Measurements from ENCODE around the gene OPCML. TPM values are rescaled to one million over a fixed set of nuclear protein-coding genes. Genes with fewer than 3 reads are reported as not detected.

OPCML gene
- total RNA-seq, 1 donor from 2014 or later: 2.7 TPM

DNA sequence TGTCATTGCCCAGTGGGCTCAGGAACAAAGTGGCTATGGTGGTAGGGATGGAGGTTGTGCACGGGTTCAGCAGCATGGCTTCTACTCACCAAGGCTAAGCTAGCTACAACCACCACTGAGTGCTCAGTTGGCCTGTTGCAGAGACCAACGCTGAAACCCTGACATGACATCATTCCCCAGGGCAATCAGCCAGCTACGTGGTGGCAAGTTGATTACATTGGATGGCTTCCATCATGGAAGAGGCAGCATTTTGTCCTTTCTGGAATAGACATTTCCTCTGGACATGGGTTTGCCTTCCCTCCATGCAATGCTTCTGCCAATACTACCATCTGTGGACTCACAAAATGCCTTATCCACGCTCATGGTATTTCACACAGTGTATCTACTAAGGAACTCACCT, 634.3 kb downstream of the OPCML start:
- no peaks in the 10 kb centered on the region for H3K36me3 Mint-ChIP-seq (ENCODE audit: low read depth)
- H3K9me3 Mint-ChIP-seq (ENCODE audit: low read depth): no peaks in the 10 kb centered on the region

DNA sequence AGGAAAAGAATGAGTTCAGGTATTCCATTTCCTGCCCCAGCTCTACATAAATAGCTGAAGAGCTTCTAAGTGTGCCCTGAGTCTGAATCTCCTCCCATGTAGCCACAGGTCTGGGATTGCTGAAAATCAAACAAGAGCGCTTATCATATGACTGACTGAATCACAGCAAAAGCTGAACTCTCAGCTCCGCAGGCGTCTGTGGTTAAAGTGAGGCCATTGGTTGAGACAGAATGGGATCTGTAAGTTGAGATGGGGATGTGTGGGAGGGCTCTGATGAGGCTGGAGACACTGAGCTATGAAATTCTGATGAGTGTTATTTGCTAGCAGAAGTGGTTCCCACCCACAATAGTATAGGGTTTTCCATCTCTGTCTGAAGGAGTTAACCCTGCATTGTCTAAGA, 637.0 kb downstream of the OPCML start:
- no peak for DNase-seq (ENCODE audit: low spot score)
- H3K27ac Mint-ChIP-seq (ENCODE audit: unreplicated experiment): peak overlapping the region; percentile 64
- TF ChIP-seq, protein P1, sequence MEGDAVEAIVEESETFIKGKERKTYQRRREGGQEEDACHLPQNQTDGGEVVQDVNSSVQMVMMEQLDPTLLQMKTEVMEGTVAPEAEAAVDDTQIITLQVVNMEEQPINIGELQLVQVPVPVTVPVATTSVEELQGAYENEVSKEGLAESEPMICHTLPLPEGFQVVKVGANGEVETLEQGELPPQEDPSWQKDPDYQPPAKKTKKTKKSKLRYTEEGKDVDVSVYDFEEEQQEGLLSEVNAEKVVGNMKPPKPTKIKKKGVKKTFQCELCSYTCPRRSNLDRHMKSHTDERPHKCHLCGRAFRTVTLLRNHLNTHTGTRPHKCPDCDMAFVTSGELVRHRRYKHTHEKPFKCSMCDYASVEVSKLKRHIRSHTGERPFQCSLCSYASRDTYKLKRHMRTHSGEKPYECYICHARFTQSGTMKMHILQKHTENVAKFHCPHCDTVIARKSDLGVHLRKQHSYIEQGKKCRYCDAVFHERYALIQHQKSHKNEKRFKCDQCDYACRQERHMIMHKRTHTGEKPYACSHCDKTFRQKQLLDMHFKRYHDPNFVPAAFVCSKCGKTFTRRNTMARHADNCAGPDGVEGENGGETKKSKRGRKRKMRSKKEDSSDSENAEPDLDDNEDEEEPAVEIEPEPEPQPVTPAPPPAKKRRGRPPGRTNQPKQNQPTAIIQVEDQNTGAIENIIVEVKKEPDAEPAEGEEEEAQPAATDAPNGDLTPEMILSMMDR (IDR thresholded peaks at IDR 0.05): no peak
- H3K4me3 Mint-ChIP-seq (ENCODE audit: unreplicated experiment): no peak overlapping the region
- H3K36me3 Mint-ChIP-seq (ENCODE audit: low read depth): no peaks in the 10 kb centered on the region
- peaks cover 16% of the 10 kb centered on the region for H3K4me1 Mint-ChIP-seq (ENCODE audit: low read depth)
- no peaks in the 10 kb centered on the region for H3K9me3 Mint-ChIP-seq (ENCODE audit: low read depth)
- H3K27me3 Mint-ChIP-seq (ENCODE audit: low read depth): no peaks in the 10 kb centered on the region

More for the DNA sequence above, 634.3 kb downstream of the OPCML start:
- H3K4me1 Mint-ChIP-seq (ENCODE audit: low read depth): peaks cover 22% of the 10 kb centered on the region
- H3K4me3 Mint-ChIP-seq (ENCODE audit: unreplicated experiment): no peak overlapping the region
- DNase-seq (ENCODE audit: low spot score): no peak
- no peaks in the 10 kb centered on the region for H3K27me3 Mint-ChIP-seq (ENCODE audit: low read depth)
- TF ChIP-seq, protein P1 (IDR thresholded peaks at IDR 0.05): no peak
- peak overlapping the region; percentile 35 for H3K27ac Mint-ChIP-seq (ENCODE audit: unreplicated experiment)

GRCh38 chr11:132894606-132895005, 637.7 kb downstream of the OPCML start:
- Mint-ChIP-seq H3K27me3 (ENCODE audit: low read depth) (no peaks in the 10 kb centered on the region), H3K4me3 (ENCODE audit: unreplicated experiment) (no peak overlapping the region)

DNA sequence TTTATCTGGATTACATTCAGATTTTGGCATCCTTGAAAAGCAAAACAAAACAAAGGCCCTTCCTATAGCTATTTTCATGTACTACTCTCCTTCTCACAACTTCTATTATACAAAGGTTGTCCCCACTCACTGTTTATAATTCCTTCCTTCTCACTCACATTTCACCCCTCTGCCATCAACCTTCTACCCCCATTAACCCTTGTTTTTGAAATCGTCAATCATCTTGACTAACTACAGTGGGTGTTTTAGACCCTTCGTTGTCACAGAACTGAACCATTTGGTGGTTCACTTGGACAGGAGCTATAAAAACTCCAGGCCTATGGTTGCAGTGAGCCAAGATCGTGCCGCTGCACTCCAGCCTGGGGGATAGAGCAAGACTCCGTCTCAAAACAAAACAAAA, 639.4 kb downstream of the OPCML start:
- no peaks in the 10 kb centered on the region for H3K27me3 Mint-ChIP-seq (ENCODE audit: low read depth)
- no peak overlapping the region for H3K27ac Mint-ChIP-seq (ENCODE audit: unreplicated experiment)
- no peaks in the 10 kb centered on the region for H3K9me3 Mint-ChIP-seq (ENCODE audit: low read depth)
- no peak for DNase-seq (ENCODE audit: low spot score)
- H3K4me3 Mint-ChIP-seq (ENCODE audit: unreplicated experiment): no peak overlapping the region
- H3K4me1 Mint-ChIP-seq (ENCODE audit: low read depth): peaks cover 10% of the 10 kb centered on the region
- TF ChIP-seq, protein P1 (IDR thresholded peaks at IDR 0.05): no peak
- H3K36me3 Mint-ChIP-seq (ENCODE audit: low read depth): no peaks in the 10 kb centered on the region

More at GRCh38 chr11:132894606-132895005, 637.7 kb downstream of the OPCML start:
- Mint-ChIP-seq H3K9me3 (ENCODE audit: low read depth) (no peaks in the 10 kb centered on the region), H3K36me3 (ENCODE audit: low read depth) (no peaks in the 10 kb centered on the region), H3K27ac (ENCODE audit: unreplicated experiment) (no peak overlapping the region), H3K4me1 (ENCODE audit: low read depth) (peaks cover 16% of the 10 kb centered on the region)
- TF ChIP-seq, protein P1 (IDR thresholded peaks at IDR 0.05): no peak
- no peak for DNase-seq (ENCODE audit: low spot score)

DNA sequence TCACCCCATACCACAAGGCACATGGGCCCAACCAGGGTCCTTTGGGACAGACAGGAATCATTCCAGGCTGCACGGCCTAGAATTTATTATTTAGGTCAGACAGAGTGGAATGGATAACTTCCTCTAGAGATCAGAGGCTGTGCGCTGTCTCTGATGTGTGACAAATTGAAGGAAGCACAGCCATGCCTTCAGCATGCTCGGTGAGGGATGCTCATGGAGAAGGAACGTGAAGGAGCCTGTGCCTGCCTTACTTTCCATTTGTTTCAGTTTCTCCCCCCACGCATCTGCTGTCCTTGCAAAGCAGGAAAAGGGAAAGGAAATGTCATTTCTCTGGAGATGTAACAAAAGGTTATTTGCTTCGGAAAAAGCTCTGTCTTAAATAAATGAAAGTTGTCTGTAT, 644.1 kb downstream of the OPCML start:
- Mint-ChIP-seq H3K36me3 (ENCODE audit: low read depth) (no peaks in the 10 kb centered on the region), H3K4me1 (ENCODE audit: low read depth) (peaks cover 19% of the 10 kb centered on the region), H3K4me3 (ENCODE audit: unreplicated experiment) (no peak overlapping the region), H3K27ac (ENCODE audit: unreplicated experiment) (no peak overlapping the region), H3K9me3 (ENCODE audit: low read depth) (no peaks in the 10 kb centered on the region), H3K27me3 (ENCODE audit: low read depth) (no peaks in the 10 kb centered on the region)
- TF ChIP-seq, protein P1 (IDR thresholded peaks at IDR 0.05): no peak
- DNase-seq (ENCODE audit: low spot score): no peak
